ENCODE measurements around the gene TIMM17A.

- no peak for TF ChIP-seq ZNF274 (IDR thresholded peaks at IDR 0.05; ENCODE audit: low read depth, low read length)
- TF ChIP-seq SUZ12 (IDR thresholded peaks at IDR 0.05; ENCODE audit: extremely low read depth, insufficient read depth, insufficient read length), result no peak
- no peak for TF ChIP-seq YY1 (IDR thresholded peaks at IDR 0.05; ENCODE audit: insufficient read depth, insufficient read length)
Observed at GRCh38 chr1:201925301-201925567, 30.1 kb upstream of the TIMM17A start.

All from NT2/D1 (cell line).